HCT116 (cell line): ENCODE measurements around the gene CCDC87. TPM values are rescaled to one million over a fixed set of nuclear protein-coding genes. Genes with fewer than 3 reads are reported as not detected.

ENCODE experiments used
- ATAC-seq: fragments of 200-7000 bp; cut with Tn5 transposase; 2 replicates; pipeline ENCODE4 v1.9.1; 2020; ENCODE audit warnings: mild to moderate bottlenecking, moderate library complexity
- BruUV-seq: library from RNA; stranded (reverse); fragments of 400-500 nt; replicated peaks from 2 replicates; lab custom pipeline; 2021; lab: Mats Ljungman, UMichigan
- CTCF ChIA-PET: fragments of 300-600 bp; sonication (Branson Sonifier 250); formaldehyde crosslinking; loops from one replicate; lab custom pipeline; 2021; ENCODE audit warnings: antibody characterized with exemption; lab: Charles Lee
- POLR2A ChIA-PET: fragments of 300-600, 350-600 bp; sonication (Branson Sonifier 250); formaldehyde crosslinking; loops from one replicate; lab custom pipeline; 2021; ENCODE audit warnings: antibody characterized with exemption; lab: Charles Lee
- RAD21 ChIA-PET, 2 experiments: fragments of 300-600 bp; sonication (Branson Sonifier 250); formaldehyde crosslinking; loops; one replicate each; lab custom pipeline; 2023; ENCODE audit warnings: low total read pairs in 2 of 2; ENCODE audit not compliant: uncharacterized antibody in 2 of 2, unreplicated experiment in 2 of 2, low non-redundant PET in 1 of 2; lab: Charles Lee
- DNase-seq: peaks from one replicate; pipeline ENCODE4 v3.0.0-alpha.2; 2010; ENCODE audit warnings: low read depth, low spot score
- H2AFZ ChIP-seq: fragments of 200-600 bp; shearing (Covaris generic), sonication (generic); 2 replicates; pipeline ENCODE4 v1.6.1; 2017; ENCODE audit warnings: low read depth, mixed run types, mixed read lengths, antibody characterized with exemption, low read length; ENCODE audit not compliant: poor library complexity, severe bottlenecking
- H3K27ac ChIP-seq: 2 replicates; pipeline ENCODE4 v1.5.1; 2012; ENCODE audit warnings: low read depth, low read length
- H3K27me3 ChIP-seq: fragments of 200-600 bp; sonication (generic); 2 replicates; pipeline ENCODE4 v1.6.1; 2016; ENCODE audit warnings: mixed run types, low read length, mixed read lengths; ENCODE audit not compliant: insufficient read depth
- H3K36me3 ChIP-seq, 2 experiments: fragments of 200-500 bp in 1 of 2; fragments of 200-600 bp in 1 of 2; sonication (Bioruptor generic) in 1 of 2; sonication (generic) in 1 of 2; 2 replicates each; pipeline versions ENCODE4 v1.5.1 to v1.6.1; 2014 to 2016; ENCODE audit warnings: low read length in 2 of 2, inconsistent platforms in 1 of 2, mixed read lengths in 1 of 2, mixed run types in 1 of 2; ENCODE audit not compliant: insufficient read depth in 2 of 2, control insufficient read depth in 1 of 2
- H3K4me1 ChIP-seq, 2 experiments: fragments of 200-600 bp in 1 of 2; sonication (generic) in 1 of 2; 2 replicates each; pipeline versions ENCODE4 v1.5.1 to v1.6.1; 2012 to 2017; ENCODE audit warnings: low read length in 2 of 2, inconsistent platforms in 1 of 2, mild to moderate bottlenecking in 1 of 2, mixed read lengths in 1 of 2, mixed run types in 1 of 2, moderate library complexity in 1 of 2; ENCODE audit not compliant: insufficient read depth in 2 of 2, control insufficient read depth in 1 of 2
- H3K4me2 ChIP-seq: fragments of 200-600 bp; sonication (generic); 2 replicates; pipeline ENCODE4 v1.6.1; 2017; ENCODE audit warnings: mixed run types, low read length, mixed read lengths
- H3K4me3 ChIP-seq, 2 experiments: fragments of 200-600 bp in 1 of 2; sonication (generic) in 1 of 2; replicated peaks in 1 of 2; 2 replicates each; pipeline ENCODE4 v1.5.1; 2011 to 2016; ENCODE audit warnings: low read length in 2 of 2, control low read depth in 1 of 2, low read depth in 1 of 2, mild to moderate bottlenecking in 1 of 2, mixed read lengths in 1 of 2, mixed run types in 1 of 2
- H3K79me2 ChIP-seq: fragments of 200-600 bp; sonication (generic); 2 replicates; pipeline ENCODE4 v1.6.1; 2017; ENCODE audit warnings: mild to moderate bottlenecking, mixed run types, low read length, moderate library complexity, mixed read lengths; ENCODE audit not compliant: insufficient read depth
- H3K9ac ChIP-seq: fragments of 200-600 bp; sonication (generic); 2 replicates; pipeline ENCODE4 v1.6.1; 2016; ENCODE audit warnings: low read length, mixed read lengths
- H3K9me2 ChIP-seq: fragments of 200-600 bp; sonication (generic), shearing (Covaris generic); 2 replicates; pipeline ENCODE4 v1.6.1; 2017; ENCODE audit warnings: mixed run types, mild to moderate bottlenecking, moderate library complexity; ENCODE audit not compliant: insufficient read depth
- H3K9me3 ChIP-seq, 2 experiments: fragments of 200-500 bp in 1 of 2; fragments of 200-600 bp in 1 of 2; sonication (Bioruptor generic) in 1 of 2; sonication (generic) in 1 of 2; 2 replicates each; pipeline ENCODE4 v1.6.1; 2014 to 2017; ENCODE audit warnings: low read length in 2 of 2, mixed read lengths in 2 of 2, inconsistent platforms in 1 of 2, low read depth in 1 of 2, mild to moderate bottlenecking in 1 of 2, mixed run types in 1 of 2, moderate library complexity in 1 of 2; ENCODE audit not compliant: control insufficient read depth in 1 of 2, insufficient read depth in 1 of 2
- H4K20me1 ChIP-seq: fragments of 200-600 bp; sonication (generic), shearing (Covaris generic); 2 replicates; pipeline ENCODE4 v1.6.1; 2017; ENCODE audit warnings: mixed run types, mild to moderate bottlenecking, moderate library complexity; ENCODE audit not compliant: insufficient read depth
- CBX3 ChIP-seq: IDR thresholded peaks from 2 replicates; pipeline ENCODE4 v1.6.1; 2012; ENCODE audit warnings: low read depth
- CEBPB ChIP-seq: IDR thresholded peaks from 2 replicates; pipeline ENCODE4 v1.6.1; 2012; ENCODE audit warnings: low read depth
- EZH2 ChIP-seq: fragments of 200-600 bp; sonication (generic); IDR thresholded peaks from 2 replicates; pipeline ENCODE4 v1.6.1; 2017; ENCODE audit warnings: antibody characterized with exemption, mixed run types
- FOSL1 ChIP-seq: IDR thresholded peaks from 2 replicates; pipeline ENCODE4 v1.6.1; 2012; ENCODE audit warnings: low read depth
- JUND ChIP-seq: IDR thresholded peaks from 2 replicates; pipeline ENCODE4 v1.6.1; 2012
- POLR2AphosphoS5 ChIP-seq: IDR thresholded peaks from 2 replicates; pipeline ENCODE4 v1.6.1; 2011; ENCODE audit warnings: mild to moderate bottlenecking, low read depth, low read length, moderate library complexity
- RAD21 ChIP-seq: IDR thresholded peaks from 2 replicates; pipeline ENCODE4 v1.6.1; 2012; ENCODE audit warnings: low read depth, mild to moderate bottlenecking
- SIN3A ChIP-seq: IDR thresholded peaks from 2 replicates; pipeline ENCODE4 v1.6.1; 2012; ENCODE audit warnings: low read depth
- SRF ChIP-seq: IDR thresholded peaks from 2 replicates; pipeline ENCODE4 v1.6.1; 2012; ENCODE audit warnings: low read depth
- YY1 ChIP-seq: IDR thresholded peaks from 2 replicates; pipeline ENCODE4 v1.6.1; 2011; ENCODE audit warnings: low read length, low read depth, moderate library complexity, mild to moderate bottlenecking; ENCODE audit not compliant: insufficient replicate concordance; ENCODE audit errors: extremely low read depth
- ZNF274 ChIP-seq: fragments of 200-500 bp; sonication (Bioruptor generic); IDR thresholded peaks from 2 replicates; pipeline ENCODE4 v1.6.1; 2014; ENCODE audit warnings: mild to moderate bottlenecking, low read depth, low read length, inconsistent platforms
- intact Hi-C: fragments of 100-400 bp; cut with micrococcal nuclease; formaldehyde crosslinking; loops from 2 replicates; pipeline ENCODE4 v1.10.0; 2022
- total RNA-seq: library from RNA; stranded (reverse); gene quantifications from one replicate; pipeline ENCODE4 v1.2.1, GENCODE V29; 2021; ENCODE audit not compliant: unreplicated experiment
- TF ChIP-seq, protein P1 (sequence below): IDR thresholded peaks from 2 replicates; pipeline ENCODE4 v1.6.1; 2011; ENCODE audit warnings: mild to moderate bottlenecking, low read length, moderate library complexity; ENCODE audit not compliant: insufficient replicate concordance; ENCODE audit errors: extremely low read depth
- TF ChIP-seq, protein P2 (sequence below): IDR thresholded peaks from 2 replicates; pipeline ENCODE4 v1.6.1; 2012
- TF ChIP-seq, protein P3 (sequence below): IDR thresholded peaks from 2 replicates; pipeline ENCODE4 v1.6.1; 2012; ENCODE audit warnings: low read depth

The CCDC87 gene
- total RNA-seq, 1 experiment from 2014 or later = 0.39 TPM

DNA sequence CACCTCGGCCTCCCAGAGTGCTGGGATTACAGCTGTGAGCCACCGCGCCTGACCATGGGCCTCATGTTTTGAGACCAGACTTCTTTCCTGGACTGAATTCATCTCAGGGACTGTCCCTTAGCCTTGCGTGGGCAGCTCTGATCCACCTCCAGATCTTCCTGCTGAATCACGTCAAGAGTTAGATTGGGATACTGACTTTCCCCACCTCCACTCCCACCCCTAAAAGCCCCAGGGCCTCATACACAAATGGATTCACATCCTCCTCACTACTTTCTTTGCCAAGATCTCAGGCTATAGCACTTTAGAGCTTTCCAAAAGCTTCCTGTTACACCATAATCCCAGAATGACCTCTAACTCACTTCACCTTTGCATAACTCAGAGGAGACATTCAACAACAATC lies 12.1 kb downstream of the CCDC87 start:
- H3K4me3 ChIP-seq = no peak overlapping the region
- no peak for DNase-seq
- no peak overlapping the region for H3K4me2 ChIP-seq
- H3K79me2 ChIP-seq = no peaks in the 10 kb centered on the region
- no peak for ATAC-seq
- ChIA-PET RAD21 (no interaction called here), CTCF (interaction anchor here (2.3 kb wide), 1 partner anchor 97 kb away, joined by 12 read pairs; the partner anchor contains the start of gene RBM4B), POLR2A (no interaction called here)
- no peak overlapping the region for H3K9ac ChIP-seq
- H3K27ac ChIP-seq = no peak overlapping the region
- no peaks in the 10 kb centered on the region for H3K27me3 ChIP-seq
- no TSS peak for BruUV-seq
- H3K4me1 ChIP-seq = 0 out of 4 replicates have a peak, but pooled peaks cover 0 to 3% of the 10 kb centered on the region in 2 experiments
- no peaks in the 10 kb centered on the region for H4K20me1 ChIP-seq
- no peaks in the 10 kb centered on the region for H3K9me2 ChIP-seq
- H3K9me3 ChIP-seq = 0 out of 4 replicates have a peak, but pooled peaks cover 0 to 3% of the 10 kb centered on the region in 2 experiments
- intact Hi-C loops = no loop called here
- H2AFZ ChIP-seq = no peak overlapping the region
- TF ChIP-seq CEBPB = no peak
- TF ChIP-seq RAD21 = no peak
- TF ChIP-seq, protein P1, sequence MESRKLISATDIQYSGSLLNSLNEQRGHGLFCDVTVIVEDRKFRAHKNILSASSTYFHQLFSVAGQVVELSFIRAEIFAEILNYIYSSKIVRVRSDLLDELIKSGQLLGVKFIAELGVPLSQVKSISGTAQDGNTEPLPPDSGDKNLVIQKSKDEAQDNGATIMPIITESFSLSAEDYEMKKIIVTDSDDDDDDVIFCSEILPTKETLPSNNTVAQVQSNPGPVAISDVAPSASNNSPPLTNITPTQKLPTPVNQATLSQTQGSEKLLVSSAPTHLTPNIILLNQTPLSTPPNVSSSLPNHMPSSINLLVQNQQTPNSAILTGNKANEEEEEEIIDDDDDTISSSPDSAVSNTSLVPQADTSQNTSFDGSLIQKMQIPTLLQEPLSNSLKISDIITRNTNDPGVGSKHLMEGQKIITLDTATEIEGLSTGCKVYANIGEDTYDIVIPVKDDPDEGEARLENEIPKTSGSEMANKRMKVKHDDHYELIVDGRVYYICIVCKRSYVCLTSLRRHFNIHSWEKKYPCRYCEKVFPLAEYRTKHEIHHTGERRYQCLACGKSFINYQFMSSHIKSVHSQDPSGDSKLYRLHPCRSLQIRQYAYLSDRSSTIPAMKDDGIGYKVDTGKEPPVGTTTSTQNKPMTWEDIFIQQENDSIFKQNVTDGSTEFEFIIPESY = no peak
- no peak for TF ChIP-seq POLR2AphosphoS5
- no peak for TF ChIP-seq FOSL1
- TF ChIP-seq JUND = no peak
- no peak for TF ChIP-seq YY1
- TF ChIP-seq SRF = no peak
- TF ChIP-seq, protein P2, sequence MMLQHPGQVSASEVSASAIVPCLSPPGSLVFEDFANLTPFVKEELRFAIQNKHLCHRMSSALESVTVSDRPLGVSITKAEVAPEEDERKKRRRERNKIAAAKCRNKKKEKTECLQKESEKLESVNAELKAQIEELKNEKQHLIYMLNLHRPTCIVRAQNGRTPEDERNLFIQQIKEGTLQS = no peak
- TF ChIP-seq, protein P3, sequence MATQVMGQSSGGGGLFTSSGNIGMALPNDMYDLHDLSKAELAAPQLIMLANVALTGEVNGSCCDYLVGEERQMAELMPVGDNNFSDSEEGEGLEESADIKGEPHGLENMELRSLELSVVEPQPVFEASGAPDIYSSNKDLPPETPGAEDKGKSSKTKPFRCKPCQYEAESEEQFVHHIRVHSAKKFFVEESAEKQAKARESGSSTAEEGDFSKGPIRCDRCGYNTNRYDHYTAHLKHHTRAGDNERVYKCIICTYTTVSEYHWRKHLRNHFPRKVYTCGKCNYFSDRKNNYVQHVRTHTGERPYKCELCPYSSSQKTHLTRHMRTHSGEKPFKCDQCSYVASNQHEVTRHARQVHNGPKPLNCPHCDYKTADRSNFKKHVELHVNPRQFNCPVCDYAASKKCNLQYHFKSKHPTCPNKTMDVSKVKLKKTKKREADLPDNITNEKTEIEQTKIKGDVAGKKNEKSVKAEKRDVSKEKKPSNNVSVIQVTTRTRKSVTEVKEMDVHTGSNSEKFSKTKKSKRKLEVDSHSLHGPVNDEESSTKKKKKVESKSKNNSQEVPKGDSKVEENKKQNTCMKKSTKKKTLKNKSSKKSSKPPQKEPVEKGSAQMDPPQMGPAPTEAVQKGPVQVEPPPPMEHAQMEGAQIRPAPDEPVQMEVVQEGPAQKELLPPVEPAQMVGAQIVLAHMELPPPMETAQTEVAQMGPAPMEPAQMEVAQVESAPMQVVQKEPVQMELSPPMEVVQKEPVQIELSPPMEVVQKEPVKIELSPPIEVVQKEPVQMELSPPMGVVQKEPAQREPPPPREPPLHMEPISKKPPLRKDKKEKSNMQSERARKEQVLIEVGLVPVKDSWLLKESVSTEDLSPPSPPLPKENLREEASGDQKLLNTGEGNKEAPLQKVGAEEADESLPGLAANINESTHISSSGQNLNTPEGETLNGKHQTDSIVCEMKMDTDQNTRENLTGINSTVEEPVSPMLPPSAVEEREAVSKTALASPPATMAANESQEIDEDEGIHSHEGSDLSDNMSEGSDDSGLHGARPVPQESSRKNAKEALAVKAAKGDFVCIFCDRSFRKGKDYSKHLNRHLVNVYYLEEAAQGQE = no peak
- TF ChIP-seq CBX3 = no peak
- TF ChIP-seq ZNF274 = no peak
- no peak for TF ChIP-seq SIN3A
- TF ChIP-seq EZH2 = no peak
- TF ChIP-seq, all 23 proteins: peak for 0
- H3K36me3 ChIP-seq = no peaks in the 10 kb centered on the region
